ENCODE data around the gene MRPS18C. TPM values are rescaled to one million over a fixed set of nuclear protein-coding genes. Genes with fewer than 3 reads are reported as not detected.

Gene MRPS18C
- total and polyA plus RNA-seq, 2 of the 4 experiments (the other 2 are of a cell fraction): 8.6 to 12.2 TPM

GRCh38 chr4:83436680-83437079 lies 19.2 kb upstream of the MRPS18C start:
- TF ChIP-seq MAZ (IDR thresholded peaks at IDR 0.05; ENCODE audit: borderline replicate concordance, low read depth, low read length) (no peak), MAFK (IDR thresholded peaks at IDR 0.05; ENCODE audit: low read depth, low read length) (no peak), BHLHE40 (IDR thresholded peaks at IDR 0.05; ENCODE audit: low read depth, low read length) (no peak), SMC3 (IDR thresholded peaks at IDR 0.05; ENCODE audit: low read depth, low read length) (no peak), CHD1 (IDR thresholded peaks at IDR 0.05; ENCODE audit: low read depth, low read length) (no peak), RAD21 (IDR thresholded peaks at IDR 0.05; ENCODE audit: low read length) (no peak), RCOR1 (IDR thresholded peaks at IDR 0.05; ENCODE audit: insufficient replicate concordance, low read length) (no peak), POLR2A (IDR thresholded peaks at IDR 0.05; ENCODE audit: low read depth, low read length) (no peak), FOS (IDR thresholded peaks at IDR 0.05; ENCODE audit: low read depth, low read length) (no peak), RFX5 (IDR thresholded peaks at IDR 0.05; ENCODE audit: low read depth, low read length) (no peak), CEBPB (IDR thresholded peaks at IDR 0.05; ENCODE audit: low read depth, low read length) (no peak), CTCF (conservative IDR thresholded peaks at IDR 0.05; ENCODE audit: low read depth, low read length) (no peak), NFE2L2 (IDR thresholded peaks at IDR 0.05; ENCODE audit: low read depth, low read length) (no peak), ELK1 (IDR thresholded peaks at IDR 0.05; ENCODE audit: borderline replicate concordance, low read depth, low read length) (no peak)
- DNase-seq (no peak), ATAC-seq (ENCODE audit: low read depth) (no peak)
- Histone ChIP-seq H3K14ac (replicated peaks; ENCODE audit: low read depth, low read length) (no peak overlapping the region), H4K5ac (ENCODE audit: low read depth, low read length) (no peak overlapping the region), H2BK5ac (ENCODE audit: low read depth, low read length, poor library complexity, severe bottlenecking) (no peak overlapping the region), H2AK5ac (ENCODE audit: low read depth, low read length) (no peak overlapping the region), H3K4ac (ENCODE audit: low read depth, low read length) (no peak overlapping the region), H2BK15ac (ENCODE audit: low read depth, low read length) (no peak overlapping the region), H3K4me1 (ENCODE audit: control insufficient read depth, insufficient read depth, low read length) (no peaks in the 10 kb centered on the region), H4K20me1 (ENCODE audit: insufficient read depth, low read length) (no peaks in the 10 kb centered on the region), H2AFZ (replicated peaks; ENCODE audit: low read length, poor library complexity) (no peak overlapping the region), H4K8ac (ENCODE audit: low read depth in 2 of 2, low read length in 2 of 2) (no peak overlapping the region), H2BK20ac (ENCODE audit: low read depth, low read length) (no peak overlapping the region), H4K91ac (ENCODE audit: insufficient read depth, low read depth, low read length) (no peak overlapping the region), H3K9me1 (ENCODE audit: insufficient read depth, low read length) (no peaks in the 10 kb centered on the region), H3K56ac (ENCODE audit: extremely low read depth, insufficient read depth, low read length) (no peak overlapping the region), H3K4me3 (ENCODE audit: insufficient read depth, low read depth, low read length) (no peak overlapping the region), H3K27ac (ENCODE audit: insufficient read depth, low read length) (no peak overlapping the region), H3K9me3 (ENCODE audit: control insufficient read depth, insufficient read depth, low read length) (no peaks in the 10 kb centered on the region), H3K36me3 (ENCODE audit: control insufficient read depth, insufficient read depth, low read length) (peaks cover 4% of the 10 kb centered on the region; the same call in 1 of the 2 replicates), H3K27me3 (ENCODE audit: control insufficient read depth, insufficient read depth, low read length) (no peaks in the 10 kb centered on the region), H2AK9ac (replicated peaks; ENCODE audit: low read depth, low read length, poor library complexity) (no peak overlapping the region), H3K9ac (ENCODE audit: low read depth, low read length) (no peak overlapping the region), H3K18ac (ENCODE audit: low read depth, low read length) (no peak overlapping the region), H3K79me1 (ENCODE audit: low read depth in 1 of 2, low read length in 2 of 2) (no peaks in the 10 kb centered on the region), H3K23ac (ENCODE audit: low read depth, low read length) (no peak overlapping the region), H2BK120ac (ENCODE audit: low read depth, low read length) (no peak overlapping the region), H3K4me2 (ENCODE audit: low read depth, low read length) (no peak overlapping the region)
- dilution Hi-C loops (cut with HindIII; ENCODE audit: low sequenced_read_pairs, unreplicated experiment): no loop called here
- in situ Hi-C loops (cut with MboI; ENCODE audit: low sequenced_read_pairs): no loop called here
- ChIA-PET POLR2A (ENCODE audit: unreplicated experiment) (interaction anchor here (0.6 kb wide), 1 partner anchor 79 kb away, joined by 4 read pairs; no protein-coding TSS in a partner anchor), CTCF (no interaction called here)
- WGBS, 2 experiments (ENCODE audit: extremely low coverage in 2 of 2, insufficient read length in 1 of 2): 100% methylated on average over 1 of the region's 4 CpGs; no CpG with 5 or more reads in 1 of the 2 experiments
- intact Hi-C loops (cut with micrococcal nuclease): no loop called here
- BruUV-seq (replicated peaks): no TSS peak

All from IMR-90 (cell line).